PFSK-1 (cell line): ENCODE results near the gene MBNL2.

Experiments
- SIN3A ChIP-seq: IDR thresholded peaks from 2 replicates; pipeline ENCODE4 v1.6.1; 2012; ENCODE audit warnings: mild to moderate bottlenecking, low read length, moderate library complexity, borderline replicate concordance; ENCODE audit not compliant: insufficient read depth
- TAF1 ChIP-seq: IDR thresholded peaks from 2 replicates; pipeline ENCODE4 v1.6.1; 2012; ENCODE audit warnings: low read length, control low read depth, borderline replicate concordance; ENCODE audit not compliant: insufficient read depth
- TF ChIP-seq, protein P1 (sequence below), 2 experiments: IDR thresholded peaks; 2 replicates each; pipeline versions ENCODE4 v1.6.1 to v1.8.0; 2011 to 2012; ENCODE audit warnings: low read depth in 2 of 2, low read length in 2 of 2, control low read depth in 1 of 2, inconsistent platforms in 1 of 2, mild to moderate bottlenecking in 1 of 2, moderate library complexity in 1 of 2; ENCODE audit not compliant: insufficient read depth in 1 of 2

DNA sequence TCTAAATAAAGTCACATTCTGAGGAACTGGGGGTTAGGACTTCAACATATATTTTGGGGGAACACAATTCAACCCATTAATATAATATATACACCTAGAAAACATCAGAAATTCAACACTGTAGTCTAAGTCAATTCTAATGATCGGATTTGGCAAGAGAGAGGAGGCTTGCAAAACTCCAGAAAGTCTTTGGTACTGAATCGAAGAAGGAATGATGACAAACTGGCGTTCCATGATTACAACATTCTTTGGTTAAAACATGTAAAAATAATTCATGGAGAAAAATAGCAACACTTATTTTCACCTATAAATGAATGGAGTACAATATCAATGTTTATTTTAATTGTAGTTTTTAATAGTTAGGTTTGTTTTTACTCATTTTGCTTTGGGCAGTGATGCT is 62.4 kb downstream of the MBNL2 start:
- TF ChIP-seq TAF1 (no peak), SIN3A (no peak)
- TF ChIP-seq, protein P1, sequence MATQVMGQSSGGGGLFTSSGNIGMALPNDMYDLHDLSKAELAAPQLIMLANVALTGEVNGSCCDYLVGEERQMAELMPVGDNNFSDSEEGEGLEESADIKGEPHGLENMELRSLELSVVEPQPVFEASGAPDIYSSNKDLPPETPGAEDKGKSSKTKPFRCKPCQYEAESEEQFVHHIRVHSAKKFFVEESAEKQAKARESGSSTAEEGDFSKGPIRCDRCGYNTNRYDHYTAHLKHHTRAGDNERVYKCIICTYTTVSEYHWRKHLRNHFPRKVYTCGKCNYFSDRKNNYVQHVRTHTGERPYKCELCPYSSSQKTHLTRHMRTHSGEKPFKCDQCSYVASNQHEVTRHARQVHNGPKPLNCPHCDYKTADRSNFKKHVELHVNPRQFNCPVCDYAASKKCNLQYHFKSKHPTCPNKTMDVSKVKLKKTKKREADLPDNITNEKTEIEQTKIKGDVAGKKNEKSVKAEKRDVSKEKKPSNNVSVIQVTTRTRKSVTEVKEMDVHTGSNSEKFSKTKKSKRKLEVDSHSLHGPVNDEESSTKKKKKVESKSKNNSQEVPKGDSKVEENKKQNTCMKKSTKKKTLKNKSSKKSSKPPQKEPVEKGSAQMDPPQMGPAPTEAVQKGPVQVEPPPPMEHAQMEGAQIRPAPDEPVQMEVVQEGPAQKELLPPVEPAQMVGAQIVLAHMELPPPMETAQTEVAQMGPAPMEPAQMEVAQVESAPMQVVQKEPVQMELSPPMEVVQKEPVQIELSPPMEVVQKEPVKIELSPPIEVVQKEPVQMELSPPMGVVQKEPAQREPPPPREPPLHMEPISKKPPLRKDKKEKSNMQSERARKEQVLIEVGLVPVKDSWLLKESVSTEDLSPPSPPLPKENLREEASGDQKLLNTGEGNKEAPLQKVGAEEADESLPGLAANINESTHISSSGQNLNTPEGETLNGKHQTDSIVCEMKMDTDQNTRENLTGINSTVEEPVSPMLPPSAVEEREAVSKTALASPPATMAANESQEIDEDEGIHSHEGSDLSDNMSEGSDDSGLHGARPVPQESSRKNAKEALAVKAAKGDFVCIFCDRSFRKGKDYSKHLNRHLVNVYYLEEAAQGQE (IDR thresholded peaks at IDR 0.05; ENCODE audit: insufficient read depth in 1 of 2, low read depth in 2 of 2, low read length in 2 of 2): no peak
